OCI-M1 (cell line): ENCODE measurements around the gene TM2D3.

Experiments used
- DNase-seq: peaks from one replicate; lab custom pipeline; 2025; lab: John Stamatoyannopoulos, UW

Gene TM2D3

DNA sequence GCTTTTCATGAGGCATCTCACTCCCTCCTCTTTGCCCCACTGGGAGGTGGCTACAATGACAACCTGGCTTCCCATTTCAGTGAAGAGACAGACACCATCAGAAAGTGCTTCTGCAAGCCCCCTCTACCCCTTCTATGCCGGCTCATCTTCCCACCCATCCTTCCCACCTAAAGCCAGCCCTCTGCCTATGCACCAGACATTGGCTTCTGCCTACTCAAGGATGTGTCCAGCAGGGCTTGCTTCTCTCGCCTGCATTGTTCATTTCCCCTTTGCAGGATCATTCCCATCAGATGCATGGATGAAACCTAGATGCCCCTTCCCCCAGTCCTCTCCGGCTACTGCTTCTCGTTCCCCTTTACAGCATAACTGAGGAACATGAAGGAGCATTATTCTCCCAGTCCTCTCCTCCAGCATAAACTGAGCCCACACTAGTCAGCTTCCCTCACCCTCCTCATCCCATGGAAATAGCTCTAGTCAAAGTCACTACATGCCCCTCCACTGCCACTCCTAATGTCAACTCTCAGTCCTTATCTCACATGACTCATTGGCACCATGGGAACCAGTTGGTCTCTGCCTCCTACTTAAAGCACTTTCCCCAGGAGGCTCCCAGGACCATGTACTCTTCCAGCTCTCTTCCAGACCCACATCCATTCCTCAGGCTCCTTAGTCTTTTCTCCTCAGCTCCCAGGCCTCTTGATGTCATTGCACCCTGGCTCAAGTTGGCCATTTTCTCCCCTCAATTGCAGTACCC lies 47.9 kb downstream of the TM2D3 start:
- DNase-seq: no peak

DNA sequence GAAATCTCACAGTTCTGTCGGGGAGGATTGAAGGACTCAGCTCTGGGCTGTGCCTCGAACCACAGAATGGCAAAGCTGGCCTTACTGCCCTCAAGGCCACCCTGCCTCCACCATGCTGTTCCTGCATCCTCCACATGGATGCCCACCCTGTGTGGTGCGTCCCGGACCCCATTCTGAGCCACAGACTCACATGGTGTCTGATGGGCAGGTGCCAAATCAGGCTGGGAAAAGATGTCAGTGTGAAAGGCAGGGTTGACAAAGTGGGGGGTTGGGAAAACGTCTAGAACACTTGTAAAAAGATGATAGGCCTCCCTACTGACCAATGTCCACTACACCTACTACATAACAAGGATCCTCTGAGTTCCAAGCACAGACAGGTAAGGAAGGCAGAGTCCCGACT lies 49.4 kb downstream of the TM2D3 start:
- no peak for DNase-seq

DNA sequence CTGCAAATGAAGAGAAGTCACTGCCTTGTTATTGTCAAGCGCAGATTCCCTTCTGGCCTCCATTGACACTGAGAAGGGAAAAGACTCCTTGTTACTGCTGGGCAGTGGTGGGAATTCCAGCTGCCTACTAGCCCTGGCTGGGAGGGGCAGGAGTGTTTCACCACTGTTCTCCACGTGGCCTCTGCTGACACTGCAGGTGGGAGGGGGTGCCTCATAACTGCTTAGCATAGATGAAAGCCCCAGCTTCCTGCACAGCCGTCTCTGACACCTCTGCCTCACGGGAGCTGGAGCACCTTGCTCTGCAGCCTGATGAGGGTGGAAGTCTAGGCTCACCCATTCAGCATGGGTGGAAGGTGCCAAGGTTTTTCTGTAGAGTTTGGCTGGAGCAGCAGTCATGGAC lies 52.1 kb downstream of the TM2D3 start:
- DNase-seq: no peak

DNA sequence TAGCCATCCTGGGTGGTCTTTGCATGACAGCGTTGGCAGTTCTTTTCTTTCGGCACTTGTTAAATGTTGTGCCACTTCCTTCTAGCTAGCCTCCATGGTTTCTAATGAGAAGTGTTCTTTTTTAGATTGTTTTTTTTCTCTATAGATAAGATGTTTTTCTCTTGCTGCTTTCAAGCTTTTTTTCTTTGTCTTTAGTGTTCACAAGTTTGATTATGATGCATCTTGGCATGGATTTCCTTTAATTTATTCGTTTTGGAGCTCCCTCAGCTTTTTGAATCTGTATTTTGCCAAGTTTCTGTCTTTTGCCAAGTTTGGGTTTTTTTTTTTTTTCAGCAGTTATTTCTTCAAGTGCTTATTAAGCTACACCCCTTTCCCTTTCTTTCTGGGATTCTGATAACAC lies 53.1 kb downstream of the TM2D3 start:
- no peak for DNase-seq

DNA sequence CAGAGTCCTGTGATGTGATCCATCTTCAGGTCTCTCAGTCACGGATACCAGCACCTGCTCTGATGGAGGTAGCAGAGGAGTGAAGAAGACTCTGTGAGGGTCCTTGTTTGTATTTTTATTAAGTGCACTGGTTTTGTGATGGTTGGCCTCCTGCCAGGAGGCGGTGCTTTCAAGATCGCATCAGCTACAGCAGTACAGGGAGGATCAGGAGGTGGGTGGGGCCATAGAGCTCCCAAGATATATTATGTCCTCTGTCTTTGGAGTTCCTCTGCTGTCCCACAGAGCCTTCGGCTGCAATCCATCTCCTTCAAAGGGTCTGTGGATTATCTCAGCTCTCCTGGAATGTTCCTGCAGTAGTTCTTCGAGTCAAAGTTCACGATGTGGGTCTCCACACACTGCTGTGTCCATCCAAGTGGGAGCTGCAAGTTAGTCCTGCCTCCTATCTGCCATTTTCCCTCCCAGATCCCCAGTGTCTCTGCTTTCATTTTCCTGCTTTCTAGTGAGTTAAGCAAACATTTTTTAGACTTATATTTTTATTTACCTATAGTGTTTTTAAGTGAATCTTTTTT lies 54.7 kb downstream of the TM2D3 start:
- no peak for DNase-seq

DNA sequence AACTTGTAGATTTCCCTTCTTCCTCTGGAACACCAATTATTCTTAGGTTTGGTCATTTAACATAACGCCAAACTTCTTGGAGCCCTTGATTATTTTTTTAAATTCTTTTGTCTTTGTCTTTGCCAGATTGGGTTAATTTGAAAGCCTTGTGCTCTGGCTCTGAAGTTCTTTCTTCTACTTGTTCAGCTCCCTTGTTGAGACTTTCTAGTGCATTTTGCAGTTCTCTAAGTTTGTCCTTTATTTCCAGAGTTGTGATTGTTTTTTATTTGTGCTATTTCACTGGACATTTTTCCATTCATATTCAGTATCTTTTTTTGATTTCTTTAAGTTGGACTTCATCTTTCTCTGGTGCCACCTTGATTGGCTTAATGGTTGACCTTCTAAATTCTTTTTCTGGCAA lies 55.5 kb downstream of the TM2D3 start:
- DNase-seq: no peak
